D721Med (cell line): Measurements from ENCODE around the gene MGAT5.
"Not testable (repeated sequence)": the region's sequence is repeated elsewhere in the genome, so short reads cannot be mapped to it uniquely, and the experiment has no call there.

Source experiments
- DNase-seq: peaks from one replicate; pipeline ENCODE4 v3.0.0; 2011; ENCODE audit warnings: low spot score; ENCODE audit not compliant: insufficient read length
- FAIRE-seq: peaks from 2 replicates; lab custom pipeline; 2011; peaks lifted over from hg19 to GRCh38; lab: Jason Lieb, UNC
- CTCF ChIP-seq: IDR thresholded peaks from 2 replicates; pipeline ENCODE4 v1.5.1; 2012; ENCODE audit warnings: mild to moderate bottlenecking, control low read depth; ENCODE audit not compliant: insufficient read depth; ENCODE audit errors: missing control alignments

Gene MGAT5

DNA sequence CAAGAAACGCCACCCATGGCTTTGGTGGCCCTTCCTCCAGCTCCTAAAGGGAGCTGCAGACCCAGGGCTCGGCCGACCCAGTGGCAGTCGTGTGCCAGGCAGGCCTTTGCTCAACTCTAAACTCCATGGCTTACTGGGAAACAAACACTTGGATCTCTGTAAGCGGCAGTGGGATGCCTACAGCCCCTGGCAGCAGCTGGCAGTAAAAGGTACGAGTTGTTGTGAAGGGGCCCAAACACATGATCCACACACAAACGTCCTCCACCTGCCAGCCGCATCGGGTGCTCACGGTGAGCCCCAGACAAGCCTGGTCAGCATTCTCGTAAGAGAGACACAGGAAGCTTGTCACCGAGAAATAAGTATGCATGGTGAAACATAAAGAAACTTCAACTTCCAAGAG, 214.9 kb downstream of the MGAT5 start:
- FAIRE-seq (no peak), DNase-seq (no peak)
- TF ChIP-seq CTCF, result no peak

- TF ChIP-seq CTCF, result no peak
Observed at GRCh38 chr2:134469516-134470115, 215.7 kb downstream of the MGAT5 start.

DNA sequence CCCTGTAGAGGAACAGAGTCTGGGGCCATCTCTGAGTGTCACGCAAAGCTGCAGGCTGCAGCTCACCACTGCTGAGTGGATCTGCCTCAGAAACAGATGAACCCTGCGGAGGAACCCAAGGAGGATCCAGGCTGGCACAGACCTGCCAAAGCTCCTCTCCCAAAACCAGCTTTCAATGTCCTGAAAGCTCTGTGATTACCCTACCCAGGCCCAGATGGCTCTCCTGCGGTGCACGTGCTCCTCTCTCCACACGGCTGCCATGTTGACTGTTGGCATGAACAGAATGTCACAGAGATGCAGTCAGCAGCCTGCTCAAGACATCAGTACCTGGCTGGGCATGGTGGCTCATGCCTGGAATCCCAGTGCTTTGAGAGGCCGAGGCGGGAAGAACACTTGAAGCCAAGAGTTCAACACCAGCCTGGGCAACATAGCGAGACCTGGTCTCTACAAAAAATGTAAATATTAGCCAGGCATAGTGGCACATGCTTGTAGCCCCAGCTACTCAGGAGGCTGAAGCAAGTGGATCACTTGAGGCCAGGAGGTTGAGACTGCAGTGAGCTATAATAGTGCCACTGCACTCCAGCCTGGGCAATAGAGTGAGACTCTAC, 216.8 kb downstream of the MGAT5 start:
- no peak for DNase-seq
- no peak for TF ChIP-seq CTCF
- FAIRE-seq, result no peak

More at GRCh38 chr2:134469516-134470115, 215.7 kb downstream of the MGAT5 start:
- FAIRE-seq (no peak), DNase-seq (no peak)

GRCh38 chr2:134476982-134477381, 223.1 kb downstream of the MGAT5 start:
- not testable (repeated sequence) for DNase-seq, FAIRE-seq

DNA sequence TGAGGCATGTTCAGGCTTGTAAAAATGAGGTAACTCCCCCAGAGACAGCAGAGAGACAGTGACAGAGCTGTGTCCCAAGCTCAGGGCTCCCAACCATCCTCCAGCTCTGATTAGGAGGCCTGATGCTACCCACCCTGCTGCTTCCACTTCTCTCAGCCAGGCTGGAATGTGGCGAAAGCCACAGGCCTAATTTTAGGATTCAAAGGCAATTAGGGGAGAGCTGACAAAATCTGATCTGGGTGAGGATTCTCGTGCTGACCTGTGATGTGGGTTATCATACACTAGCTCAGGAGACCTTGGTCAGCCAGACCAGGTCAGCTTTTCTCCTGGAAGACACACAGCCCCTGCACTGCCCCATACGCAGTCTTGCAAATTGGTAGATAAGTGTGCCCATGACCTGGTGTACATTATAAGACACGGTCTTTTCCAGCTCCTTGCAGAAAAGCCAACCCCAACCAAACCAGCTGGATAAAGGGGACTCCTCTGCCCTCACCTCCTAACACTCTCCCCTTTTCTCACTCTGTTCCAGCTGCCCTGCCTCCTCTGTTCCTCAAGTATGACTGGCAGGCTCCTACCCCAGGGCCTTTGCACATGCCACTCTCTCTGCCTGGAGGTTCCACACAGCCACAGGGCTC, 225.9 kb downstream of the MGAT5 start:
- no peak for FAIRE-seq

DNA sequence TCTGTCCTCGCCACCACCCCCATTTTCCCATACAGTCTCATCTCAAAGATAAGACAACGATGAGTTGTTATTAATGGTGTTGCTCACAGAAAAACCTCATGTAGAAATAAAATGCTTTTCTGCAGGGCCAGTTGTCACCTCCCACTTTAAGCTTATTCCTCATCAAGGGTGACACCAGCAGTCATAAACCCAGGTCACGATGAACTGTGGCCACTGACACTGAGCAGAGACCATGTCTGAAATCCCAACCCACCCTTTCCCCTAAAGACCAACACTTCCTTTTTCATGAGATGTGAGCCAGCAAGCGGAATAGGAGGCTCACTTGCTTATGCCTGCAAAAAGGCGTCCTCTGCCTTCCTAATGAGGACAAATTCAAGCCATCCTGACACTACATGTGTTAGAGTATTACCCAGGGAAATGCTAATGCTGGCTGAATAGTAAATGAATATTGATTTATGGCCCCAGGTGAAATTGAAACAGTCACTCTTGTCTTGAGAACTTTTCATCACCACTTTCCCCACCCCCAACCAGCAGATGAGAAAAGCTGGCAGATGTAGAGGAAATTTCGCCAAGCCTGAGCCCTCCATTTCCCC, 228.4 kb downstream of the MGAT5 start:
- FAIRE-seq (no peak), DNase-seq (no peak)
- no peak for TF ChIP-seq CTCF

More for the DNA sequence above, 225.9 kb downstream of the MGAT5 start:
- no peak for TF ChIP-seq CTCF
- DNase-seq, result no peak

DNA sequence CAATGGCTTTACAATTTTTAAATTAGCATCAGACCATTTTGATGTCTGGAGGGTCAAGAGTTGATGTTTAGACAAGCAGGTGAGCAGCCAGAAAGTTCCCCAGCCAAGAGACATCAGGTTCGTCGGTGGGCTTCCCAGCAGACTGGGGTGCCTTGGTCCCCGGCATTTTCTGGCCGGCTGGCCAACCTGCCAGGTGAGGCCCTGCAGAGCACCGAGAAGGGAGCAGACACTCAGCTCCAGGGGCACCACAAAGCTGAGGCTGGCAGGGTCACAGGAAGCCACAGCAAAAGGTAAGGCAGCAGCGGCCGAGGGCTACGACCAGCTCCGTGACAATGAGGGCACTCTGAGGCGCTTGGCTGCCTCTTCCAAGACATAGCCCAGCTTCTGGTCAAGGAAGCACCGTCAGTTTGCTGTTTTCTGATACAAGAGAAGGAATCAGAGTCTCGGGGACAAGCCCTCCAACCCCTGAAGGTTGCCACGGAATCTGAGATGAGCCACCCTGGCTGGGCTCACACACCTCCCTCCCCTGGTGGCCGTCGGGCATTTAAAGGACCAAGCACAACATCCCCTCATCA, 229.0 kb downstream of the MGAT5 start:
- no peak for TF ChIP-seq CTCF
- FAIRE-seq (no peak), DNase-seq (no peak)
